K562 (cell line): ENCODE results near the gene BTBD18. TPM values are rescaled to one million over a fixed set of nuclear protein-coding genes. Genes with fewer than 3 reads are reported as not detected.

Experiments used
- ATAC-seq: fragments of 200-7000 bp; cut with Tn5 transposase; 3 replicates; pipeline ENCODE4 v1.9.1; 2020; ENCODE audit warnings: moderate library complexity
- BruUV-seq: library from RNA; stranded (reverse); fragments of 400-500 nt; replicated peaks from 2 replicates; lab custom pipeline; 2021; lab: Mats Ljungman, UMichigan
- CTCF ChIA-PET: fragments of 300-600 bp; formaldehyde crosslinking; extraction: SDS; loops from one replicate; lab custom pipeline; 2021; ENCODE audit warnings: low intra/inter-chr PET ratio; lab: Yijun Ruan, JAX
- POLR2A ChIA-PET: fragments of 300-600, 350-650 bp; sonication (Branson Sonifier 250); formaldehyde crosslinking; extraction: SDS; loops from one replicate; lab custom pipeline; 2021; ENCODE audit warnings: antibody characterized with exemption, inconsistent platforms; lab: Yijun Ruan, JAX
- DNase-seq, 4 experiments: peaks; one replicate each; pipeline versions ENCODE4 v3.0.0 to v3.0.0-alpha.2; 2011 to 2018; ENCODE audit warnings: low spot score in 3 of 4, mixed read lengths in 3 of 4; ENCODE audit errors: extremely low read depth in 1 of 4
- FAIRE-seq: peaks from 2 replicates; lab custom pipeline; 2011; peaks lifted over from hg19 to GRCh38; lab: Jason Lieb, UNC
- H2AFZ ChIP-seq: 2 replicates; pipeline ENCODE4 v1.6.0; 2011; ENCODE audit warnings: low read depth, low read length, control low read depth, inconsistent platforms
- H3K27ac ChIP-seq: fragments of 200-600 bp; 3 replicates; pipeline ENCODE4 v1.8.0; 2011; ENCODE audit warnings: low read depth, mild to moderate bottlenecking, control low read depth, inconsistent platforms, low read length, moderate library complexity, mixed read lengths; ENCODE audit errors: extremely low read depth
- H3K27me3 ChIP-seq, 2 experiments: fragments of 300-600 bp in 1 of 2; 2 replicates in 1 of 2; 3 replicates in 1 of 2; pipeline versions ENCODE4 v1.6.0 to v1.8.0; 2011; ENCODE audit warnings: inconsistent platforms in 2 of 2, low read length in 2 of 2, mild to moderate bottlenecking in 1 of 2, mixed read lengths in 1 of 2, moderate library complexity in 1 of 2; ENCODE audit not compliant: control insufficient read depth in 2 of 2, insufficient read depth in 2 of 2
- H3K36me3 ChIP-seq: fragments of 300-600 bp; 3 replicates; pipeline ENCODE4 v1.8.0; 2011; ENCODE audit warnings: mild to moderate bottlenecking, low read length, inconsistent platforms; ENCODE audit not compliant: control insufficient read depth, insufficient read depth
- H3K4me1 ChIP-seq, 2 experiments: fragments of 200-600 bp in 1 of 2; replicated peaks in 1 of 2; 2 replicates in 1 of 2; 3 replicates in 1 of 2; pipeline versions ENCODE4 v1.5.1 to v1.8.0; 2011; ENCODE audit warnings: inconsistent platforms in 2 of 2, low read length in 2 of 2, mild to moderate bottlenecking in 1 of 2, mixed read lengths in 1 of 2, moderate library complexity in 1 of 2; ENCODE audit not compliant: control insufficient read depth in 2 of 2, insufficient read depth in 2 of 2
- H3K4me2 ChIP-seq: 2 replicates; pipeline ENCODE4 v1.6.1; 2011; ENCODE audit warnings: low read length, control low read depth, inconsistent platforms, mixed read lengths; ENCODE audit not compliant: insufficient read depth
- H3K4me3 ChIP-seq: fragments of 200-600 bp; sonication (generic), shearing (Covaris generic); 2 replicates; pipeline ENCODE4 v1.5.1; 2016; ENCODE audit warnings: control low read depth, inconsistent platforms
- H3K79me2 ChIP-seq: fragments of 200-600 bp; 3 replicates; pipeline ENCODE4 v1.8.0; 2011; ENCODE audit warnings: low read length, inconsistent platforms; ENCODE audit not compliant: control insufficient read depth, insufficient read depth
- H3K9ac ChIP-seq, 2 experiments: 2 replicates each; pipeline versions ENCODE4 v1.6.0 to v1.6.1; 2011; ENCODE audit warnings: low read depth in 2 of 2, low read length in 2 of 2, control low read depth in 1 of 2, inconsistent platforms in 1 of 2, mild to moderate bottlenecking in 1 of 2, mixed read lengths in 1 of 2; ENCODE audit not compliant: insufficient read depth in 1 of 2
- H3K9me1 ChIP-seq: one replicate; pipeline ENCODE4 v1.6.0; 2011; ENCODE audit warnings: inconsistent platforms, mild to moderate bottlenecking, low read length, moderate library complexity; ENCODE audit not compliant: control insufficient read depth, insufficient read depth
- H3K9me3 ChIP-seq: replicated peaks from 2 replicates; pipeline ENCODE4 v1.5.1; 2011; ENCODE audit warnings: low read depth, low read length, inconsistent platforms; ENCODE audit not compliant: control insufficient read depth, insufficient read depth
- H4K20me1 ChIP-seq: replicated peaks from 2 replicates; pipeline ENCODE4 v1.6.1; 2011; ENCODE audit warnings: low read length, inconsistent platforms, mixed read lengths; ENCODE audit not compliant: control insufficient read depth, insufficient read depth
- CEBPB ChIP-seq: fragments of 450-650 bp; IDR thresholded peaks from 2 replicates; pipeline ENCODE4 v1.6.1; 2016; ENCODE audit warnings: missing genetic modification characterization, missing compliant biosample characterization
- CHD1 ChIP-seq: fragments of 200-600 bp; sonication (generic); IDR thresholded peaks from one replicate; pipeline ENCODE4 v1.6.1; 2012; ENCODE audit warnings: mild to moderate bottlenecking, moderate library complexity, low read length, inconsistent platforms
- E2F3 ChIP-seq: fragments of 250-450 bp; sonication (Bioruptor Pico); IDR thresholded peaks from 2 replicates; pipeline ENCODE4 v1.4.0; 2020; ENCODE audit warnings: mild to moderate bottlenecking
- HNRNPUL1 ChIP-seq: fragments of 200-400 bp; formaldehyde crosslinking; IDR thresholded peaks from 2 replicates; pipeline ENCODE4 v1.6.1; 2017; ENCODE audit warnings: low read length
- ILK ChIP-seq: fragments of 450-650 bp; IDR thresholded peaks from 2 replicates; pipeline ENCODE4 v1.6.1; 2016; ENCODE audit warnings: missing genetic modification characterization, low read depth, mild to moderate bottlenecking, missing compliant biosample characterization, moderate library complexity, borderline replicate concordance
- MTA2 ChIP-seq: fragments of 450-650 bp; IDR thresholded peaks from 2 replicates; pipeline ENCODE4 v1.6.1; 2016; ENCODE audit warnings: low read depth
- NR4A1 ChIP-seq, 2 experiments: fragments of 250-450 bp in 1 of 2; fragments of 450-650 bp in 1 of 2; sonication (Bioruptor Pico) in 1 of 2; IDR thresholded peaks; 2 replicates each; pipeline versions ENCODE4 v1.4.0 to v1.6.1; 2016 to 2020; ENCODE audit warnings: mild to moderate bottlenecking in 2 of 2, missing compliant biosample characterization in 1 of 2, missing genetic modification characterization in 1 of 2, moderate library complexity in 1 of 2
- POLR2G ChIP-seq: fragments of 200-400 bp; formaldehyde crosslinking; IDR thresholded peaks from 2 replicates; pipeline ENCODE4 v1.6.1; 2017; ENCODE audit warnings: low read depth, mild to moderate bottlenecking, antibody characterized with exemption, low read length, moderate library complexity
- SAP30 ChIP-seq: fragments of 200-600 bp; sonication (generic); IDR thresholded peaks from 2 replicates; pipeline ENCODE4 v1.6.1; 2012; ENCODE audit warnings: borderline replicate concordance, low read depth, mild to moderate bottlenecking, moderate library complexity, low read length, control low read depth, inconsistent platforms; ENCODE audit not compliant: insufficient read depth, poor library complexity, severe bottlenecking
- SETDB1 ChIP-seq: IDR thresholded peaks from one replicate; pipeline ENCODE4 v1.6.1; 2012; ENCODE audit warnings: low read length, control low read depth, inconsistent platforms
- SMARCC2 ChIP-seq: fragments of 450-650 bp; IDR thresholded peaks from 2 replicates; pipeline ENCODE4 v1.6.1; 2017; ENCODE audit warnings: antibody characterized with exemption, moderate library complexity, mild to moderate bottlenecking, low read depth
- TSC22D4 ChIP-seq: fragments of 450-650 bp; IDR thresholded peaks from 2 replicates; pipeline ENCODE4 v1.6.1; 2016; ENCODE audit warnings: missing genetic modification characterization, missing biosample characterization, control low read depth
- YBX1 ChIP-seq: fragments of 450-650 bp; IDR thresholded peaks from 2 replicates; pipeline ENCODE4 v1.7.1; 2016; ENCODE audit warnings: mild to moderate bottlenecking
- ZBTB33 ChIP-seq: sonication (generic); formaldehyde crosslinking; IDR thresholded peaks from 2 replicates; pipeline ENCODE4 v1.8.1; 2023; ENCODE audit warnings: mild to moderate bottlenecking, missing genetic modification reagents
- WGBS: fragments of 100-300 bp; shearing (Covaris generic); methylation state at CpG from one replicate; pipeline ENCODE4 v1.1.6; 2016; ENCODE audit warnings: low coverage, mixed read lengths; ENCODE audit not compliant: insufficient coverage; ENCODE audit errors: missing lambda C conversion rate; 5-methylcytosine and 5-hydroxymethylcytosine counted together
- in situ Hi-C: fragments of 300-500 bp; cut with MboI; formaldehyde crosslinking; loops from 4 replicates; pipeline ENCODE4 v1.15.0; 2018; ENCODE audit warnings: inconsistent platforms, mixed read lengths
- intact Hi-C: fragments of 100-400 bp; cut with micrococcal nuclease; formaldehyde crosslinking; loops from 2 replicates; pipeline ENCODE4 v1.14.2; 2022
- polyA plus RNA-seq, 8 experiments: library from polyadenylated mRNA; depleted of rRNA in 4 of 8; stranded (reverse) in 5 of 8; unstranded in 3 of 8; fragments of >200 nt; fragmentation: Nextera tagmentation in 2 of 8; fragmentation: Illumina TruSeq in 1 of 8; extraction: Ambion mirVana in 2 of 8; extraction: Trizol in 1 of 8; gene quantifications; 2 replicates each; pipeline versions ENCODE4 v1.2.1 to v1.2.3, GENCODE V29; 2011 to 2014; ENCODE audit warnings: inconsistent platforms in 1 of 8, missing spikeins in 1 of 8
- total RNA-seq, 7 experiments: library from RNA; depleted of rRNA in 6 of 7; stranded (reverse); fragments of >200 nt in 6 of 7; fragmentation: Illumina TruSeq in 2 of 7; extraction: Trizol in 2 of 7; gene quantifications; 2 replicates each; pipeline versions ENCODE4 v1.2.1 to v1.2.3, GENCODE V29; 2011 to 2021; ENCODE audit warnings: low replicate concordance in 1 of 7
- TF ChIP-seq, protein P1 (sequence below): fragments of 250-450 bp; sonication (Bioruptor Pico); IDR thresholded peaks from 2 replicates; pipeline ENCODE4 v1.8.0; 2022; ENCODE audit warnings: moderate library complexity, mild to moderate bottlenecking, inconsistent platforms
- TF ChIP-seq, protein P2 (sequence below), 2 experiments: IDR thresholded peaks; 2 replicates each; pipeline ENCODE4 v1.6.1; 2011; ENCODE audit warnings: borderline replicate concordance in 1 of 2, control low read depth in 1 of 2, low read depth in 1 of 2, low read length in 1 of 2, mild to moderate bottlenecking in 1 of 2, mixed read lengths in 1 of 2, moderate library complexity in 1 of 2; ENCODE audit not compliant: insufficient read depth in 1 of 2, insufficient read length in 1 of 2, poor library complexity in 1 of 2, severe bottlenecking in 1 of 2; ENCODE audit errors: extremely low read depth in 1 of 2

The BTBD18 gene
- total and polyA plus RNA-seq, 9 of the 15 experiments (the other 6 are each of a cell fraction or from before 2014, with no cell fraction given) = 0.06 TPM; not detected in 8

DNA sequence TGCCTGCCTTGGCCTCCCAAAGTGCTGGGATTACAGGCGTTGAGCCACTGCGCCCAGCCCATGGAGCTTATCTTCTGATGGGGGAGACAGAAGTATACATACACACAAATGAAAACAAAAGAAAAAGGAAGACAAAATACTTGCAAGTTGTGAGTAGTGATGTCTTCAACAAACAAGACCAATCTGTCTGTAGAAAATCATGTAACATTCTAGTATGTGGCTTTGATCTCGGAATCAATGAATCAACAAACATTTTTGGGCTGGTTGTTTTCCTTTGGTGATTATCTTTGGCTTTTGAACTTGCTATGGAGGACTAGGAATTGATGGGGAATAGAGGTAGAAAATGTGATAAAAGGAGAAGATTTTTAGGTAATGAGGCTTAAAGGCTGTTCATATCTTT, 6.6 kb upstream of the BTBD18 start (continued):
- TF ChIP-seq SETDB1 (no peak), YBX1 (no peak), NR4A1 (CRISPR knock-in tag; IDR thresholded peaks at IDR 0.05) (no peak), NR4A1 (tag; IDR thresholded peaks at IDR 0.05) (no peak), E2F3 (CRISPR knock-in tag) (no peak)
- TF ChIP-seq, all 486 proteins: peak for 0

DNA sequence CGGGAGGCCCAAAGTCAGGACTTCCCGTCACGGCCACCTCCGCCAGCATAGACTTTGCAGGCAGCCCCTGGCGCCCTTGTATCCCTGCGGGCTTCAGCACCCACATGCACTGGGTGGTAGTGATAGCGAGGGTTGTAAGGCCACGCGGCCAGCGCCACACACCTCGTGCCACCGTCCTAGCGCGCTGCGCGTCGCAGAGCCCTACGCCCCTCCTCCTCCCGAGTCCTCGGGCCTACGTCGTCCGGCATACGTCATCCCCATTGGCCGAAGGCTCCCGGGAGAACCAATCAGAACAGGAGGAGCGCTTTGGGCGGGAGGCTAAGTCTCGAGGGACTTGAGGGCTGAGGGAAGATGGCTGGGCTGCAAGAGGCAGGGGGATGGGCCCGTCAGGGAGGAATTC, 1.3 kb upstream of the BTBD18 start:
- H3K9me1 ChIP-seq = no peaks in the 10 kb centered on the region
- no peaks in the 10 kb centered on the region for H4K20me1 ChIP-seq
- no peak overlapping the region for H3K27ac ChIP-seq
- in situ Hi-C loops = no loop called here
- BruUV-seq = no TSS peak
- no peak overlapping the region for H2AFZ ChIP-seq
- no peaks in the 10 kb centered on the region for H3K27me3 ChIP-seq
- POLR2A ChIA-PET = interaction anchor here (2.2 kb wide), 1 partner anchor 10 kb away, joined by 21 read pairs; the partner anchor contains the start of gene CTNND1
- DNase-seq = no peak
- no peak for FAIRE-seq
- WGBS = 95% methylated on average over 16 of the region's 30 CpGs
- no peak overlapping the region for H3K4me3 ChIP-seq
- H3K4me1 ChIP-seq = peaks cover 0 to 11% of the 10 kb centered on the region in 2 experiments; a peak in 2 of 5 replicates
- H3K4me2 ChIP-seq = no peak overlapping the region
- TF ChIP-seq ILK (no peak), HNRNPUL1 (no peak), SMARCC2 (no peak), SAP30 (no peak), MTA2 (no peak), CHD1 (no peak), CEBPB (no peak), ZBTB33 (peak; percentile 75), TSC22D4 (no peak), POLR2G (peak; percentile 59)
- TF ChIP-seq, protein P1, sequence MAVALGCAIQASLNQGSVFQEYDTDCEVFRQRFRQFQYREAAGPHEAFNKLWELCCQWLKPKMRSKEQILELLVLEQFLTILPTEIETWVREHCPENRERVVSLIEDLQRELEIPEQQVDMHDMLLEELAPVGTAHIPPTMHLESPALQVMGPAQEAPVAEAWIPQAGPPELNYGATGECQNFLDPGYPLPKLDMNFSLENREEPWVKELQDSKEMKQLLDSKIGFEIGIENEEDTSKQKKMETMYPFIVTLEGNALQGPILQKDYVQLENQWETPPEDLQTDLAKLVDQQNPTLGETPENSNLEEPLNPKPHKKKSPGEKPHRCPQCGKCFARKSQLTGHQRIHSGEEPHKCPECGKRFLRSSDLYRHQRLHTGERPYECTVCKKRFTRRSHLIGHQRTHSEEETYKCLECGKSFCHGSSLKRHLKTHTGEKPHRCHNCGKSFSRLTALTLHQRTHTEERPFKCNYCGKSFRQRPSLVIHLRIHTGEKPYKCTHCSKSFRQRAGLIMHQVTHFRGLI (CRISPR knock-in tag) = no peak
- TF ChIP-seq, protein P2, sequence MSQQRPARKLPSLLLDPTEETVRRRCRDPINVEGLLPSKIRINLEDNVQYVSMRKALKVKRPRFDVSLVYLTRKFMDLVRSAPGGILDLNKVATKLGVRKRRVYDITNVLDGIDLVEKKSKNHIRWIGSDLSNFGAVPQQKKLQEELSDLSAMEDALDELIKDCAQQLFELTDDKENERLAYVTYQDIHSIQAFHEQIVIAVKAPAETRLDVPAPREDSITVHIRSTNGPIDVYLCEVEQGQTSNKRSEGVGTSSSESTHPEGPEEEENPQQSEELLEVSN (IDR thresholded peaks at IDR 0.05; ENCODE audit: borderline replicate concordance in 1 of 2, extremely low read depth in 1 of 2, insufficient read depth in 1 of 2, insufficient read length in 1 of 2, low read depth in 1 of 2, low read length in 1 of 2, poor library complexity in 1 of 2, severe bottlenecking in 1 of 2) = no peak
- H3K36me3 ChIP-seq = no peaks in the 10 kb centered on the region
- intact Hi-C loops = no loop called here
- no peaks in the 10 kb centered on the region for H3K9me3 ChIP-seq
- H3K9ac ChIP-seq = no peak overlapping the region
- CTCF ChIA-PET = no interaction called here
- no peak for ATAC-seq
- H3K79me2 ChIP-seq = no peaks in the 10 kb centered on the region
